ENCODE data around the gene ZBTB34.

The ZBTB34 gene

DNA sequence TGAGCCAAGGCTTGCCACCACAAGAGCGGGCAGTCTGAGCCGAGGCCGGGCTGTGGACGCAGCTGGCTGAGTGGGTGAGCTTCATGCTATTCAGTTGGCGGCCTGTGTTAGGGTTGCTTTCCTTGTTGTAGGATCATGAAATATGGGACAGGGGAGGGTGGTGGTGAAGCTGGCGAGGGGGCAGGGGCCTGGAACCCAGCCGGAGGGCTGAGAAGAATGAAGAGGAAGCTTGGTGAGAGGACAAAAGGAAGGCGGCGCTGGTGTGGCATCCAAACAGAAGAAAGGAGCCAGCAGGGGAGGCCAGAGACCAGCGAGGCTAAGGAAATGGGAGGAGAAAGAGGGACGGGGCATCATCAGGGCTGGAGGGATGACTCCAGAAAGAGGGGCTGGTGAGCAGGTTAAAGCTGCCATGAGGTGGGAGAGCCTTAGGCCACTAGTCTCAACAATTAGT is 72.5 kb downstream of the ZBTB34 start:
- H3K4me3 ChIP-seq (ENCODE audit: low read depth, low read length) = no peak overlapping the region
- POLR2A ChIA-PET = no interaction called here
- CTCF ChIA-PET = interaction anchor here (2.0 to 17.3 kb wide), 2 partner anchors 8 to 263 kb away, joined by 9 to 513 read pairs; no protein-coding TSS in a partner anchor
- DNase-seq (ENCODE audit: low read depth, low spot score) = no peak
- TF ChIP-seq, protein P1, sequence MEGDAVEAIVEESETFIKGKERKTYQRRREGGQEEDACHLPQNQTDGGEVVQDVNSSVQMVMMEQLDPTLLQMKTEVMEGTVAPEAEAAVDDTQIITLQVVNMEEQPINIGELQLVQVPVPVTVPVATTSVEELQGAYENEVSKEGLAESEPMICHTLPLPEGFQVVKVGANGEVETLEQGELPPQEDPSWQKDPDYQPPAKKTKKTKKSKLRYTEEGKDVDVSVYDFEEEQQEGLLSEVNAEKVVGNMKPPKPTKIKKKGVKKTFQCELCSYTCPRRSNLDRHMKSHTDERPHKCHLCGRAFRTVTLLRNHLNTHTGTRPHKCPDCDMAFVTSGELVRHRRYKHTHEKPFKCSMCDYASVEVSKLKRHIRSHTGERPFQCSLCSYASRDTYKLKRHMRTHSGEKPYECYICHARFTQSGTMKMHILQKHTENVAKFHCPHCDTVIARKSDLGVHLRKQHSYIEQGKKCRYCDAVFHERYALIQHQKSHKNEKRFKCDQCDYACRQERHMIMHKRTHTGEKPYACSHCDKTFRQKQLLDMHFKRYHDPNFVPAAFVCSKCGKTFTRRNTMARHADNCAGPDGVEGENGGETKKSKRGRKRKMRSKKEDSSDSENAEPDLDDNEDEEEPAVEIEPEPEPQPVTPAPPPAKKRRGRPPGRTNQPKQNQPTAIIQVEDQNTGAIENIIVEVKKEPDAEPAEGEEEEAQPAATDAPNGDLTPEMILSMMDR (IDR thresholded peaks at IDR 0.05; ENCODE audit: insufficient read depth, low read length, missing control alignments) = no peak

DNA sequence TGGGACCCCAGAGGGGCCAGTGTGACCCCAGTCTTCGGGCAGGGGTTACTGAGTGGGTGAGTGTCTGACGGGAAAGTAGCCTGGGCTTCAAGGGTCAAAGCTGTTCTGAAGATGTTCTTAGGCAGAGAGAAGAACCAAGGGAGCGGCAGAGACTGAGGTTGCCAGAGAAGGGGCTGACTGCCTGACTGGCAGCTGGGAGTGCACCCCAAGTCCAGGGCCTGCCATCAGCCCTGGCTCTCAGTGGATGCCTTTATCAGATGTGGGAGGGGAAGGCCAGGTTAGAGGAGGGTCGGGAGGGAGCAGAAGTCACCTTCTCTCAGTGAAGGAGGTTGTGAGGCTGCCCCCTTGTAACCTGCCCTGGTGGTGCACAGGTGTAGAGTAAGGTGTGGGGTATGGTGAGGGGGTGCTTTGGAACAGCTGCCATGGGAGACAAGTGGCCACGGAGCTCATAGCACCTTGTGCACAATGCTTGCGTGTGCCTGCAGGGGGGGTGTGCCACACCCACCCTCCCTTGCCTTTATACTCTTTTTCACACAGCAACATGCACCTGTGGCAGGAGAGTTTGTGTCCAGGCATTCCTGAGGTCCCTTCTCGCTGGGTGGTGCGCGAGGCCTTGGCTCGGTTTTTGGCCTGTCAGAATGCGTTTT is 73.0 kb downstream of the ZBTB34 start:
- TF ChIP-seq, protein P1 (IDR thresholded peaks at IDR 0.05; ENCODE audit: insufficient read depth, low read length, missing control alignments) = no peak

DNA sequence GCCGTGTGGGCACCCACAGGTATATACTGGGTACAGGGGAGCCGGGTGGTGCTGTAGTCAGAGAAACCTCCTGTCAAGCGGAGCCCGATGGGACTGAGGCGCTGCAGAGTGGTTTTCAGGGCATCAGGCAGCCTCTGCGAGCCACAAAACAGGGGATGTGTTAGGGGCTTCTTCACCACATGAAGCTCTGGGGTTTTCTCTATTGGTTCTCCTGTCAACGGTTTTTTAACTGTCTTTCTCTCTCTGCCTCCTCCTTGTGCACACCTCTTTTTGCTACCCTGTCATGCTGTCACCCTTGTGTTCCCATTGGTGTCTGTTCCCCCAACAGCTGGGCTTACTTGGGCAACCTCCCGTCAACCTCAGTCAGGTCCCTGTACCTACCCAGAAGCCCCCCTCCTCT is 74.0 kb downstream of the ZBTB34 start:
- no peak overlapping the region for H3K4me3 ChIP-seq (ENCODE audit: low read depth, low read length)
- ChIA-PET POLR2A (no interaction called here), CTCF (interaction anchor here (1.1 to 17.3 kb wide), 3 partner anchors 32 to 261 kb away, joined by 3 to 513 read pairs (median 3); no protein-coding TSS in a partner anchor)
- no peak for DNase-seq (ENCODE audit: low read depth, low spot score)
- TF ChIP-seq, protein P1 (IDR thresholded peaks at IDR 0.05; ENCODE audit: insufficient read depth, low read length, missing control alignments) = no peak

More for the DNA sequence above, 73.0 kb downstream of the ZBTB34 start:
- no peak overlapping the region for H3K4me3 ChIP-seq (ENCODE audit: low read depth, low read length)
- no peak for DNase-seq (ENCODE audit: low read depth, low spot score)
- CTCF ChIA-PET = interaction anchor here (2.0 to 17.3 kb wide), 2 partner anchors 8 to 262 kb away, joined by 9 to 513 read pairs; no protein-coding TSS in a partner anchor
- POLR2A ChIA-PET = no interaction called here

Measured in AG04449 (cell line).